ENCODE results near the gene PAM. TPM values are rescaled to one million over a fixed set of nuclear protein-coding genes. Genes with fewer than 3 reads are reported as not detected.
A peak's percentile ranks its signal among the peaks of the same experiment; 100 is the strongest.

PAM gene
- total RNA-seq, result 1,055 TPM
- long read RNA-seq, full-length matches to known transcripts, result 879 of 1,613 reads
- long read RNA-seq, partial matches to known transcripts, result 439 of 1,613 reads
- long read RNA-seq, other reads (novel, unspliced or antisense), result 295 of 1,613 reads

GRCh38 chr5:102754767-102755431 lies at the start of gene PAM:
TSS of gene PAM (plus strand) at chr5:102755305. CDS start at chr5:102866196, 110,891 bp downstream.
- intact Hi-C loops (cut with micrococcal nuclease), result no loop called here
- DNase-seq, result peak; percentile 89
- peak; percentile 95 for ATAC-seq

DNA sequence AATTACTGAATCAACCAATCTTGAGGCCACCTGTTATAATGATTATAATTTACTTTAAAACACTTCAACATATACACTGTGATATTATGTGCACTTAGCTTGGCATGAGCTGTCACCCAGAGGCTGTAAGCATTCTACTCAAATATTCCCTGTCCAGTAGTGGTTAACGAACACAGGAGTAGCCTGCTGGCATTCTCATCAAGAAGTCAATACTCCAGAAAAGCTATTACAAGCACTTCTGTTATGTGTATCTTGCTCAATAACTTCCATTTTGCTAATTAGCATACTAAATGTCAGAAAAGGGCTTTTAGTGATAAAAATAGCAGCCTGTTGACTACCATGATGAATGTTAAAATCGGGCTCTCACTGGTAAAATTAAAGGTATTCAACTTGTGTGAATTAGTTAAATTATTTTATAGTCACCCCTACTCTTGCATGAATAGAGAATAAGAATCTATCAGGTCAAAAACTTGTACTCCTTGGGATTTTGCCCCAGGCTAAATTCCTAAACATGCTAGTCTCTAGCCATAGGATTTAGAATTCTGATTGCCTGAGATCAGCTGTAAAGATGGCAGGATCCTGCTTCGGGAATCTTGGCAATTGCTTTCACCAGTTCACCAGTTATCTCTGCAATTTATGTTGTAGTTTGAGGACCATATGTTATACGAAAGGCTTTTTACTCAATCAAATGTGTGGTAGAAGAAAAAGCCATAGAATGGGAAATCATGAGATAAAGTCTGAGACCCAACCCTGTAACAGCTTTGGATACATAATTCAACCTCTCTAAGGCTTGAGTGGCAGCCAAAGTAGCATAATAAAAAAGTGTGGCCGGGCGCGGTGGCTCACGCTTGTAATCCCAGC lies 43.4 kb upstream of the PAM start:
- no peak for ATAC-seq
- DNase-seq, result no peak
- intact Hi-C loops (cut with micrococcal nuclease), result no loop called here

DNA sequence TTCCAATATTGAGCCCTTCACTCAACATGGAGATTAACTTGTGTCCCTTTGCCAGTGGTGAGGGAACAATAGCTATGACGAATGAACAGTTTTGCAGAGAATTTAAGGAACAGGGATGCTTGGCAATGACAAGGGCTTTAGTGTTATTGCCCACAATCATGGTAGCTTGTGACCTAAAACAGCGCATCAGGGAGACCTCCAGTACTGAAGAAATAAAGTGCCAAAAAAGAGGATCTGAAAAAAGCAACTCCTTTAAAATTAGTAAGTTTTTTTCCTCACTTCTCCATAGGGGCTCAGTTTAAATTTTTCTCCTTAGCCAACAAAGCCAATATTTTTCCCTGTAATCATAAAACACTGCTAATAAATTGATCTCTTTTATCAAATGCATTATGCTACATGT lies 41.8 kb upstream of the PAM start:
- DNase-seq (no peak), ATAC-seq (no peak)
- intact Hi-C loops (cut with micrococcal nuclease), result no loop called here

GRCh38 chr5:102713682-102714231 lies 41.3 kb upstream of the PAM start:
- no peak for DNase-seq
- intact Hi-C loops (cut with micrococcal nuclease), result no loop called here
- no peak for ATAC-seq

GRCh38 chr5:102715082-102715807 lies 39.9 kb upstream of the PAM start:
- DNase-seq (no peak), ATAC-seq (no peak)
- intact Hi-C loops (cut with micrococcal nuclease), result no loop called here

GRCh38 chr5:102716017-102716416 lies 39.1 kb upstream of the PAM start:
- ATAC-seq (no peak), DNase-seq (no peak)
- intact Hi-C loops (cut with micrococcal nuclease), result no loop called here

GRCh38 chr5:102718819-102719218 lies 36.3 kb upstream of the PAM start:
- intact Hi-C loops (cut with micrococcal nuclease), result no loop called here
- ATAC-seq (no peak), DNase-seq (no peak)

DNA sequence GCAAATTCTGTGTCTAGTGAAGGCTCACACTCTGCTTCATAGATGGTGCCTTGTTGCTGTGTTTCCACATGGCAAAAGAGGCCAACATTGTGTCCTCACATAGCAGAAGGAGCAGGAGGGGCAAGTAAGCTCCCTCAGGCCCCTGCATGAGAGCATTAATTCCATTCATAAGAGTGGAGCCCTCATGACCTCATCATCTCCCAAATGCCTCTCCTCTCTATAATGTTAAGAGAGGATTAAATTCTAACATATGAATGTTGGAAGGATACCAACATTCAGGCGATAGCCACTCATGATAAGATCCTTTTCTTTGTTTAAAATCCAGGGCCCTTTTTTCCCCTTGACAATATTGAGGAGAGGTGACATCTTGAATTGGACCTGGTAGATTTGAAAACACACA lies 35.2 kb upstream of the PAM start:
- intact Hi-C loops (cut with micrococcal nuclease), result no loop called here
- no peak for ATAC-seq
- no peak for DNase-seq

DNA sequence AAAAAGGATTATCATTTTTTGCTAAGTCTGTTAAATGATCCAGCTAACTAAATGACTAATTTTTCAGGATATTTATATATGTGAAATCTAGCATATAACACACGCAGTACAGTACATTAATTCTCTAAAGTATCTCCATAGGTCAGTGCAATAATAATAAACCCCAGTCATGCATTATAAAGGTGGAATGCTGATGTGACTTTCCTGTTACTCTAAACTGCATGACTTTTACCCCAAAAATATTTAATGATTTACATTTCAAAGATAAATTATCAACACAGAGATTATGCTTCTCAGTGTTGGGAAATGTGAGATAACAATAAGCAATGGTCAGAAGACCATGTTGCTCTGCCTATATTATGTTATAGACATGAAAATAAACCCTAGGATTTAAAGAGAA lies 34.1 kb upstream of the PAM start:
- intact Hi-C loops (cut with micrococcal nuclease), result no loop called here
- DNase-seq, result no peak
- ATAC-seq, result no peak

DNA sequence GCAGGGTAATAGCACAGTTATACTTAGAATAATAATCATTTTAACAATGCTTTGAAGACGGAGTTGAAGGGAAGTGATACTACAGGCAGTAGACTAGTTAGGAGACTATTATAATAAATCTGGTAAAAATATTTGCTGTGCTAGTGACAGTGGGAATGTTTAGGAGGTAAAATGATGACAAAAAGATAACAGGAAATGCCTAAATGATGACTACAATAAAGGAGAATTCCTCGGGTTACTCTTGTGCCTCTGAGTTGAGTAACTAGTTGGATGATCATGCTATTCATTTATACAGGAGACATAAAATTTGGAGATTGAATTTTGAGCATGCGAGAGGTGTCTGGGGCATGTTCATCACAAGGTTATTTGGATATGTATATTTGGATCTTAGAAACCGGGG lies 32.2 kb upstream of the PAM start:
- intact Hi-C loops (cut with micrococcal nuclease), result no loop called here
- ATAC-seq (no peak), DNase-seq (no peak)

DNA sequence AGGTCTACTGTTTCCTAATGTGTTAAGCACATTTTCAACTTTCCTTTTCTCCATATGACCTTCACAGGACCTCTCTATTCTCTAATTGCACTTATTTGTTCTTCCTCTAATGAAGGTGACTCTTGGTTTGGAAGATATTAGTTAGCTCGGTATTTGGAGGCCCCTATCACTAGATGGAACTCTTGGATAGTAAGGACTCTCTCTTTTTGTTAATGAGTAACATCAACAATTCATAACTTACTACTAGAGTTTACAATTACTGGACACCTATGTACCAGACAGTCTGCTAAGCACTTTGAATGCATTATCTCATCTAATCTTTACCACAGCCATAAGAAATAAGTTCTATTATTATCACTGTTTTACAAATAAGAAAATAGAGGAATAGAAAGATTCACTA lies 23.4 kb upstream of the PAM start:
- no peak for ATAC-seq
- intact Hi-C loops (cut with micrococcal nuclease), result no loop called here
- no peak for DNase-seq

- ATAC-seq (no peak), DNase-seq (no peak)
- intact Hi-C loops (cut with micrococcal nuclease), result no loop called here
Measured at GRCh38 chr5:102733534-102733933, 21.6 kb upstream of the PAM start.

GRCh38 chr5:102737161-102737560 lies 17.9 kb upstream of the PAM start:
- no peak for ATAC-seq

GRCh38 chr5:102737805-102738469 lies 17.2 kb upstream of the PAM start:
- no peak for ATAC-seq
- no peak for DNase-seq
- intact Hi-C loops (cut with micrococcal nuclease), result no loop called here

More at GRCh38 chr5:102737161-102737560, 17.9 kb upstream of the PAM start:
- no peak for DNase-seq
- intact Hi-C loops (cut with micrococcal nuclease), result no loop called here

GRCh38 chr5:102740515-102740914 lies 14.6 kb upstream of the PAM start:
- no peak for DNase-seq
- ATAC-seq, result no peak
- intact Hi-C loops (cut with micrococcal nuclease), result no loop called here

DNA sequence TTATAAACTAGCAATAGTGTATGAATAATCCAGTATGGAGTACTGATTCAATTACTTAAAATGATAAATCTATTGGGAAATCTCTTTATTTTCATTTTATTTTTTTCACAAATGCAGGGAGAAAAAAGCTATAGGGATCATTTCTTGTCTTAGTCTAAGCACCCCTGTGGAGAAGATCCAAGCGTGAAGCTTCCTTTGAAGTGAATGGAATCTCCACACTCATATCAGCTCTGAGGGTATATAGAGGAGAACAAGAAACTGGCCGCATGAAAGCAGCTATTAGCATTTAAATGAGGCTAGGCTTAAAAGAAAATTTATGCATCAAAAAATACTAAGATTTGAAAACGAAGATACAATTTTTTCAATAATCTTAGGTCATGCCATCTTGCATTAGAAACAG lies 12.9 kb upstream of the PAM start:
- intact Hi-C loops (cut with micrococcal nuclease), result no loop called here
- ATAC-seq (no peak), DNase-seq (no peak)

DNA sequence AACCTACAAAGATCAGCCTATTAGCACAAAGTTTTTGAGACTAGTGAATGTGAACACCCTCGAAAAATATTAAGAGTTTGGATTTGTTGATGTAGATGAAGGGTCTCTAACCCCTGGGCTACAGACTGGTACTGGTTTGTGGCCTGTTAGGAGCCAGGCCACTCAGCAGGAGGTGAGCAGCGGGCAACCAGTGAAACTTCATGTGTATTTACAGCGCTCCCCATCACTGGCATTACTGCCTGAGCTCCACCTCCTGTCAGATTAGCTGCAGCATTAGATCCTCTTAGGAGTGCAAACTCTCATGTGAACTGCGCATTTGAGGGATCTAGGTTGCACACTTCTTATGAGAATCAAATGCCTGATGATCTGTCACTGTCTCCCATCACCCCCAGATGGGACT lies 11.2 kb upstream of the PAM start:
- ATAC-seq (no peak), DNase-seq (no peak)
- intact Hi-C loops (cut with micrococcal nuclease), result no loop called here

DNA sequence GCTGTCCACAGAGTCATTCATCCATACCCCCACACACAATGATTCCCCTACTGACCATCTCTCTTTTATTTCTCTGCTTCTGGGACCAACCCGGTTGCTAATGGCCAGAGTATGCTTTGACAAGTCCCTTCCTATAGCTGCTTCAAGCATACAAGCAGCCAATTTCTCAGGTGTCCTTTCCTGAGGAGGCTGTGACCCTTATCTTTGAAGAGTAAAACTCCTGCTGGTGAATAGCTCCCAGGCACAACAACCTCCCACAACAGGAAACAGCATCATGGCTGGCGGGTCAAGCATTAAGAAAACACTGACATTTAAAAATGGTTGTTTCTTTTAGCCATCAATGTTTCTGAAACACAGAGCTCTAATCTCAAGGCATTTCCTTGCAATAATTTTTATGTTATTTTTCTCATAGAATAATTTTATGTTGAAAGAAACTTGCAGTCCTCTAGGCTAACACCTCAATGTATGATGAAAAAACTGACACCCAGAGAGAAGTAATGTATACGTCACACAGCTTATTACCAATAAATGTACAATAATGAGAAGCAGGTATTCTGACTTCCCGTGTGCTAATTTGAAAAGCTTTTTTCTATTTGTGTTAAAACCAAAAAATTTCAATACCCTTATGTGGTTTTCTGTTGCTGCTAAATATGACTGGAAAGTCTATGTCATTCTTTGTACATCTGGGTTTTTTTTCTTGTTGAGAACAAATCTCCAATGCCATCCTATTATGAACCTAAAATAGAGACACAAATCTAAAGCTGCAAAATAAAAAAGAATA lies 7.5 kb upstream of the PAM start:
- DNase-seq (no peak), ATAC-seq (no peak)
- intact Hi-C loops (cut with micrococcal nuclease), result no loop called here

All from left ventricle myocardium superior (tissue), 1 donor.